Measurements from ENCODE around the gene PPP1R8. TPM values are rescaled to one million over a fixed set of nuclear protein-coding genes. Genes with fewer than 3 reads are reported as not detected.

The PPP1R8 gene
- total RNA-seq, 4 donors from 2014 or later, result 38.6 to 55.1 (median 41.0) TPM

- peak; percentile 76 for ATAC-seq
- peak within 1 kb of the TSS in 3 of 4 donors; percentile 45 to 78 (median 58) for H3K27ac ChIP-seq
- H3K9me3 ChIP-seq, result no peaks in the 10 kb centered on the region
- peaks cover 29% of the 10 kb centered on the region for H3K27me3 ChIP-seq
- H3K4me3 ChIP-seq, result peak within 1 kb of the TSS; percentile 53 to 64
- peaks cover 0 to 18% (median 0%) of the 10 kb centered on the region in 3 donors for H3K4me1 ChIP-seq
- TF ChIP-seq, protein P1, sequence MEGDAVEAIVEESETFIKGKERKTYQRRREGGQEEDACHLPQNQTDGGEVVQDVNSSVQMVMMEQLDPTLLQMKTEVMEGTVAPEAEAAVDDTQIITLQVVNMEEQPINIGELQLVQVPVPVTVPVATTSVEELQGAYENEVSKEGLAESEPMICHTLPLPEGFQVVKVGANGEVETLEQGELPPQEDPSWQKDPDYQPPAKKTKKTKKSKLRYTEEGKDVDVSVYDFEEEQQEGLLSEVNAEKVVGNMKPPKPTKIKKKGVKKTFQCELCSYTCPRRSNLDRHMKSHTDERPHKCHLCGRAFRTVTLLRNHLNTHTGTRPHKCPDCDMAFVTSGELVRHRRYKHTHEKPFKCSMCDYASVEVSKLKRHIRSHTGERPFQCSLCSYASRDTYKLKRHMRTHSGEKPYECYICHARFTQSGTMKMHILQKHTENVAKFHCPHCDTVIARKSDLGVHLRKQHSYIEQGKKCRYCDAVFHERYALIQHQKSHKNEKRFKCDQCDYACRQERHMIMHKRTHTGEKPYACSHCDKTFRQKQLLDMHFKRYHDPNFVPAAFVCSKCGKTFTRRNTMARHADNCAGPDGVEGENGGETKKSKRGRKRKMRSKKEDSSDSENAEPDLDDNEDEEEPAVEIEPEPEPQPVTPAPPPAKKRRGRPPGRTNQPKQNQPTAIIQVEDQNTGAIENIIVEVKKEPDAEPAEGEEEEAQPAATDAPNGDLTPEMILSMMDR (IDR thresholded peaks at IDR 0.05), result no peak
- TF ChIP-seq POLR2A (IDR thresholded peaks at IDR 0.05) (peak; percentile 35 to 58), POLR2AphosphoS5 (IDR thresholded peaks at IDR 0.05) (no peak)
- no peaks in the 10 kb centered on the region for H3K36me3 ChIP-seq
- WGBS, 2 donors (ENCODE audit: low coverage in 1 of 2), result 30 to 70% methylated on average over 2 to 4 of the region's 53 CpGs
Measured at GRCh38 chr1:27872059-27872801, 41.6 kb downstream of the PPP1R8 start, which contains the start of gene THEMIS2. THEMIS2 (plus strand) TSS chr1:27872544; CDS start chr1:27872572, 28 bp downstream.

DNA sequence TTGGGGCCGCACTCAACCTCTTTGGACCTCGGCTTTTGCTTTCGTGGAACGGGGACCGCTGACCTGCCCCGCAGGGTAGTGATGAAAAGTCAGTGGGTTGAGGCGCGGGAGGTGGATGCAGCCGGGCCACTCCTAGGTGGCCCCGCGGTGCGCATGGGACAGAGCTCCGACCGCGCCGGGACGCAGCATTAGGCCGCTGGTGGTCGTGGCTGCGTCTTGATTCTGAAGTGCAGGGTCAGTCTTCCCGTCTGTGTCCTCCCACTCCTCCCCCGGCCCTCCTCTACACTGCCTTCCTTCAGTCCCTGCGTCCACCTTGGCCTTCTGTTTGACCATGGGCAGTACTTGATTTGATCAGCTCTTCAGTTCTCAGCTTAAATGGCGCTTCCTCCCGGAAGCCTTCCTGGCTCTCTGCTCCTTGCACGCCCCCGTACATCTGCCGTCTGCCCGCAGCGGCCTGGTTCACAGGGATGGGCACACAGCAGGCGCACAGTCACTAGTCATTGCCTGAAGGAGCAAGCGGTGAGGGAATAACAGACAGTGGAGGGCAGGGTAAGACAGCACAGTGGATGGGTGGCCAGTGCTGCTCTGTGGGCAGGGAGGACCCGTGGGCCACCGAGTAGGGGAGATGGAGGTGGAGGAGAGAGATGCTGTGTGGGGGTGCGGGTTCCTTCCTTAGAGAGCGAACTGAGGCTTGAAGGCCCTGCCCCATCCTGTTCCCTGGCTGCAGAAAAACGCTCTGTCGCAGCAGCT lies 42.4 kb downstream of the PPP1R8 start:
- TF ChIP-seq POLR2A (IDR thresholded peaks at IDR 0.05), result peak in 1 of 2 donors; percentile 4
- TF ChIP-seq, protein P1 (IDR thresholded peaks at IDR 0.05), result no peak
- peak overlapping the region in 3 of 4 donors; percentile 45 to 78 (median 58) for H3K27ac ChIP-seq
- H3K4me3 ChIP-seq, result peak overlapping the region; percentile 53 to 64
- H3K9me3 ChIP-seq, result no peaks in the 10 kb centered on the region
- peaks cover 0 to 18% (median 0%) of the 10 kb centered on the region in 3 donors for H3K4me1 ChIP-seq
- peak; percentile 20 for ATAC-seq
- WGBS, 2 donors (ENCODE audit: low coverage in 1 of 2), result 21% methylated on average over 6 of the region's 38 CpGs; no CpG with 5 or more reads in 1 of the 2 donors
- no peaks in the 10 kb centered on the region for H3K36me3 ChIP-seq
- H3K27me3 ChIP-seq, result peaks cover 29% of the 10 kb centered on the region

GRCh38 chr1:27873671-27874384 lies 43.2 kb downstream of the PPP1R8 start:
- H3K27ac ChIP-seq, result peak overlapping the region in 3 of 4 donors; percentile 45 to 78 (median 58)
- H3K4me3 ChIP-seq, result peak overlapping the region in 1 of 2 donors; percentile 64
- H3K36me3 ChIP-seq, result no peaks in the 10 kb centered on the region
- peaks cover 0 to 18% (median 0%) of the 10 kb centered on the region in 3 donors for H3K4me1 ChIP-seq
- H3K9me3 ChIP-seq, result no peaks in the 10 kb centered on the region
- TF ChIP-seq EP300 (IDR thresholded peaks at IDR 0.05) (no peak), POLR2AphosphoS5 (IDR thresholded peaks at IDR 0.05) (no peak), POLR2A (IDR thresholded peaks at IDR 0.05) (no peak)
- TF ChIP-seq, protein P1 (IDR thresholded peaks at IDR 0.05), result no peak
- no peak for ATAC-seq
- 71 to 100% methylated on average over 2 to 6 of the region's 16 CpGs for WGBS, 2 donors (ENCODE audit: low coverage in 1 of 2)
- peaks cover 29% of the 10 kb centered on the region for H3K27me3 ChIP-seq

GRCh38 chr1:27876341-27877114 lies 45.9 kb downstream of the PPP1R8 start:
- H3K36me3 ChIP-seq, result no peaks in the 10 kb centered on the region

More at GRCh38 chr1:27876341-27877114, 45.9 kb downstream of the PPP1R8 start:
- TF ChIP-seq POLR2A (IDR thresholded peaks at IDR 0.05) (no peak), POLR2AphosphoS5 (IDR thresholded peaks at IDR 0.05) (no peak), EP300 (IDR thresholded peaks at IDR 0.05) (no peak)
- TF ChIP-seq, protein P1 (IDR thresholded peaks at IDR 0.05), result no peak
- Histone ChIP-seq H3K4me3 (no peak overlapping the region), H3K9me3 (no peaks in the 10 kb centered on the region), H3K27ac (peak overlapping the region in 1 of 4 donors; percentile 37), H3K27me3 (peaks cover 37% of the 10 kb centered on the region), H3K4me1 (peaks cover 0 to 18% (median 0%) of the 10 kb centered on the region in 3 donors)
- ATAC-seq, result no peak
- 73% methylated on average over 4 of the region's 18 CpGs; no CpG with 5 or more reads in 1 of the 2 donors for WGBS, 2 donors (ENCODE audit: low coverage in 1 of 2)
